ENCODE results near the gene ATXN1.
"Not testable (repeated sequence)": the region's sequence is repeated elsewhere in the genome, so short reads cannot be mapped to it uniquely, and the experiment has no call there.

The ATXN1 gene

DNA sequence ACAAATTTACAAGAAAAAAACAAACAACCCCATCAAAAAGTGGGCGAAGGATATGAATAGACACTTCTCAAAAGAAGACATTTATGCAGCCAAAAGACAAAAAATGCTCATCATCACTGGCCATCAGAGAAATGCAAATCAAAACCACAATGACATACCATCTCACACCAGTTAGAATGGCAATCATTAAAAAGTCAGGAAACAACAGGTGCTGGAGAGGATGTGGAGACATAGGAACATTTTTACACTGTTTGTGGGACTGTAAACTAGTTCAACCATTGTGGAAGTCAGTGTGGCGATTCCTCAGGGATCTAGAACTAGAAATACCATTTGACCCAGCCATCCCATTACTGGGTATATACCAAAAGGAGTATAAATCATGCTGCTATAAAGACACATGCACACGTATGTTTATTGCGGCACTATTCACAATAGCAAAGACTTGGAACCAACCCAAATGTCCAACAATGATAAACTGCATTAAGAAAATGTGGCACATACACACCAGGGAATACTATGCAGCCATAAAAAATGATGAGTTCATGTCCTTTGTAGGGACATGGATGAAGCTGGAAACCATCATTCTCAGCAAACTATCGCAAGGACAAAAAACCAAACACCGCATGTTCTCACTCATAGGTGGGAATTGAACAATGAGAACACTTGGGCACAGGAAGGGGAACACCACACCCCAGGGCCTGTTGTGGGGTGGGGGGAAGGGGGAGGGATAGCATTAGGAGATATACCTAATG is 58.5 kb downstream of the ATXN1 start:
- H3K27ac ChIP-seq (ENCODE audit: low read depth, low read length); H3K4me3 ChIP-seq (ENCODE audit: low read length); H3K27me3 ChIP-seq (ENCODE audit: control insufficient read depth, insufficient read depth, low read length); H3K9ac ChIP-seq (ENCODE audit: low read length); H3K36me3 ChIP-seq (ENCODE audit: control insufficient read depth, insufficient read depth, low read length): not testable (repeated sequence)
- H3K4me1 ChIP-seq (ENCODE audit: control insufficient read depth, insufficient read depth, low read length): peaks cover 33% of the 10 kb centered on the region

DNA sequence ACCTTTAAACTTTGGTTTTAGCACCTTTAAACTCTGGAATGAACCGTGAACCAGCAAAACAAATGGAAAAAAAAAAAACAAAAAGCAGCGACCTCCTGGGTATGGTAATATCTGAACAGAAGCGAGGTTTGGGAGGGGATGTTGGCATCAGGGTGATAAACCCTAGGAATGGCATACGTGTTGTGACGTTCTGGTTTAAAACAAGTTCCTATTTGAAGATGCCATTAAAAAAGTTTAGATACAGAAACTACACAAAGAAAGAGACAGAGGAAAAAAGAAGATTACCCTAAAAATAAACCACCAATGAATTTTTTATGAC is 60.4 kb downstream of the ATXN1 start:
- H3K9ac ChIP-seq (ENCODE audit: low read length): no peak overlapping the region
- H3K27me3 ChIP-seq (ENCODE audit: control insufficient read depth, insufficient read depth, low read length): no peaks in the 10 kb centered on the region
- H3K27ac ChIP-seq (ENCODE audit: low read depth, low read length): peak overlapping the region; percentile 64
- peak overlapping the region; percentile 58 for H3K4me3 ChIP-seq (ENCODE audit: low read length)
- peaks cover 35% of the 10 kb centered on the region for H3K4me1 ChIP-seq (ENCODE audit: control insufficient read depth, insufficient read depth, low read length)
- H3K36me3 ChIP-seq (ENCODE audit: control insufficient read depth, insufficient read depth, low read length): no peaks in the 10 kb centered on the region

DNA sequence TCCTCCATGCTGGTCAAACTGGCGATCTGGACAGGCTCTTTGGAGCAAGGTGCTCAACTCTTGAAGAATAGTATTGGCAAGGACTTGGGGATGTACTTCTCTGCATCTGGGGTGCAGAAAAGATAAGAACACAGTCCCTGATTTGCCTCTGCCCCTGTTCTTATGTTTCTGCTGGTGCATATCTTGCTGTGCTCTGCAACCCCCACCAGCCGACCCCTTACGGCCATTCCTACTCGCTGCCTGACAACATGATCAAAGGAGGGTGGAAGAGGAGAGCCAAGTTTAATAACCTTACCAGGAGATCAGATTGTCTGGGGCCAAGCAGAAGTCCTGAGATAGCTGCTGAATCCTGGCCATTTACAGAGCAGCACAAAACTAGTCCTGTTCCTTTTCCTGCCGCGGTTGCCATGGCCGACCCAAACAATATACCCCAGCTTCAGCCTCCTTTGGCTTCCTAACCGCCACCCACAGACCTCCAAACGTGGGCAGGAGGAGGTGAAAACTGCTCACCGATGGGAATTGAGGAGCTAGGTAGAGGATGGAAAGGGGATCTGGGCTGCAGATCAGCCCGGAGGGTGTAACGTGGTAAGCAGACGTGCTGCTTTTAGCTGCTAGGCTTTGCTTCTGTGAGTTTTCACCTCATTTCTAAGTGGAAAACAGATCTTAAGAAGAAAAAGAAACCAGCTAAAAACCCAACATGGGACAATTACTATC is 60.9 kb downstream of the ATXN1 start:
- H3K36me3 ChIP-seq (ENCODE audit: control insufficient read depth, insufficient read depth, low read length): no peaks in the 10 kb centered on the region
- peak overlapping the region; percentile 64 for H3K27ac ChIP-seq (ENCODE audit: low read depth, low read length)
- peaks cover 33% of the 10 kb centered on the region for H3K4me1 ChIP-seq (ENCODE audit: control insufficient read depth, insufficient read depth, low read length)
- H3K4me3 ChIP-seq (ENCODE audit: low read length): peak overlapping the region; percentile 58
- H3K27me3 ChIP-seq (ENCODE audit: control insufficient read depth, insufficient read depth, low read length): no peaks in the 10 kb centered on the region
- H3K9ac ChIP-seq (ENCODE audit: low read length): no peak overlapping the region

- no peak overlapping the region for H3K9ac ChIP-seq (ENCODE audit: low read length)
- peak overlapping the region; percentile 43 for H3K27ac ChIP-seq (ENCODE audit: low read depth, low read length)
- no peak overlapping the region for H3K4me3 ChIP-seq (ENCODE audit: low read length)
- H3K27me3 ChIP-seq (ENCODE audit: control insufficient read depth, insufficient read depth, low read length): no peaks in the 10 kb centered on the region
- H3K4me1 ChIP-seq (ENCODE audit: control insufficient read depth, insufficient read depth, low read length): peaks cover 28% of the 10 kb centered on the region
- no peaks in the 10 kb centered on the region for H3K36me3 ChIP-seq (ENCODE audit: control insufficient read depth, insufficient read depth, low read length)
Observed at GRCh38 chr6:16698997-16699868, 62.0 kb downstream of the ATXN1 start.

GRCh38 chr6:16698162-16698533 is 63.1 kb downstream of the ATXN1 start:
- H3K27ac ChIP-seq (ENCODE audit: low read depth, low read length): peak overlapping the region; percentile 21
- peaks cover 28% of the 10 kb centered on the region for H3K4me1 ChIP-seq (ENCODE audit: control insufficient read depth, insufficient read depth, low read length)
- H3K9ac ChIP-seq (ENCODE audit: low read length): no peak overlapping the region
- no peaks in the 10 kb centered on the region for H3K36me3 ChIP-seq (ENCODE audit: control insufficient read depth, insufficient read depth, low read length)
- H3K27me3 ChIP-seq (ENCODE audit: control insufficient read depth, insufficient read depth, low read length): no peaks in the 10 kb centered on the region
- H3K4me3 ChIP-seq (ENCODE audit: low read length): peak overlapping the region; percentile 31

DNA sequence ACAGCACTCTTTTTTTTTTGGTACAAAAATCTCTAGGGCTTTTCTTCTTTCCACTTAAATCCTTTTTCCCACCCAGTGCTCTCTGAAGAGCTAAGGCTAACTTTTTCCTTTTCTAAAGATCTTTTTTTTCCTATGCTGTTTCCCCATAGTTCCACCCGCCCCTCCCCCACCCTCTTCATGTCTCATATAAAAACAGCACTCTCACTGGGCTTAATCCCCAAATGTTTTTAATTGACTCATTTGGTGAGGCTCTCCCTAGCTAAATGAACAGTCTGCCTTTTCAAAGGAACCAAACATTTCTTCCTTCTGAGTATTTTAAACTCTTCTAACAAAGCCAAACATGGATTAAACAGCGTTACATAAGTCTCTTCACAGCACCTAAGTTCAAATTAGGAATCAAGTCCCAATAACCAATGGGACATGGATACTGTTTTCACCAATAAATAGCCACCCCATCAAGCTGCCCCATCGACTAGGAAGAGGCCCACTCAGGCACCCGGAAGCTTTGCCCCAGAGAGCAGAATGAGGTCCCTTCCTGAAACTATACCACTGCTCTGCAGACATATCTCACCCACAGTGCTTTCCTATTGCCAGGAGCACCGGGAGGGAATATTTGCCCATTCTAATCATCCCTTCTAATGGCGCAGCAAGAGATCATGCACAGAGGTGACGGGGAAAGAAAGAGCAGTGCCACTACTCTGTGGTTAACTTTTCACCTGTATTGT is 63.7 kb downstream of the ATXN1 start:
- H3K27ac ChIP-seq (ENCODE audit: low read depth, low read length): peak overlapping the region; percentile 21
- no peaks in the 10 kb centered on the region for H3K27me3 ChIP-seq (ENCODE audit: control insufficient read depth, insufficient read depth, low read length)
- H3K9ac ChIP-seq (ENCODE audit: low read length): no peak overlapping the region
- peak overlapping the region; percentile 31 for H3K4me3 ChIP-seq (ENCODE audit: low read length)
- no peaks in the 10 kb centered on the region for H3K36me3 ChIP-seq (ENCODE audit: control insufficient read depth, insufficient read depth, low read length)
- H3K4me1 ChIP-seq (ENCODE audit: control insufficient read depth, insufficient read depth, low read length): peaks cover 28% of the 10 kb centered on the region

DNA sequence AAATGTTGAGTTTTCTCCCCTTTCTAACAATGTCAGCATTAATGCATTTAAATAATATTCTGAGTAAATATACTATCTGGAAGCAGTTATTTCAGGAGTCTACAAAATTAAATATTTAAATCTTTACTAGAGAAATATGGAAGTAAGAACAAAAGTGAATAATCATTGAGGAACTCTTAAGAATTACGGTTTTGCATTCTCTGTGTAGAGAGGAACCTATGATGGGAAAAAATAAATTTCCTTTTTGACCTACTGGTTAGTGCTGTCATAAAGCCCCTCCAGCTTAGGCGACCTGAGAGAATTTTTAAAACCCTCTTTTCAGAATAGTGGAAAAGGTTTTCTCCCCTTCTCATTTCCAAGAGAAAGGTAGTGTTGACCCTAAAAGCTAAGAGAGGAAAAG is 64.8 kb downstream of the ATXN1 start:
- H3K9ac ChIP-seq (ENCODE audit: low read length): no peak overlapping the region
- H3K27me3 ChIP-seq (ENCODE audit: control insufficient read depth, insufficient read depth, low read length): no peaks in the 10 kb centered on the region
- H3K4me1 ChIP-seq (ENCODE audit: control insufficient read depth, insufficient read depth, low read length): peaks cover 28% of the 10 kb centered on the region
- no peak overlapping the region for H3K27ac ChIP-seq (ENCODE audit: low read depth, low read length)
- no peak overlapping the region for H3K4me3 ChIP-seq (ENCODE audit: low read length)
- H3K36me3 ChIP-seq (ENCODE audit: control insufficient read depth, insufficient read depth, low read length): no peaks in the 10 kb centered on the region

DNA sequence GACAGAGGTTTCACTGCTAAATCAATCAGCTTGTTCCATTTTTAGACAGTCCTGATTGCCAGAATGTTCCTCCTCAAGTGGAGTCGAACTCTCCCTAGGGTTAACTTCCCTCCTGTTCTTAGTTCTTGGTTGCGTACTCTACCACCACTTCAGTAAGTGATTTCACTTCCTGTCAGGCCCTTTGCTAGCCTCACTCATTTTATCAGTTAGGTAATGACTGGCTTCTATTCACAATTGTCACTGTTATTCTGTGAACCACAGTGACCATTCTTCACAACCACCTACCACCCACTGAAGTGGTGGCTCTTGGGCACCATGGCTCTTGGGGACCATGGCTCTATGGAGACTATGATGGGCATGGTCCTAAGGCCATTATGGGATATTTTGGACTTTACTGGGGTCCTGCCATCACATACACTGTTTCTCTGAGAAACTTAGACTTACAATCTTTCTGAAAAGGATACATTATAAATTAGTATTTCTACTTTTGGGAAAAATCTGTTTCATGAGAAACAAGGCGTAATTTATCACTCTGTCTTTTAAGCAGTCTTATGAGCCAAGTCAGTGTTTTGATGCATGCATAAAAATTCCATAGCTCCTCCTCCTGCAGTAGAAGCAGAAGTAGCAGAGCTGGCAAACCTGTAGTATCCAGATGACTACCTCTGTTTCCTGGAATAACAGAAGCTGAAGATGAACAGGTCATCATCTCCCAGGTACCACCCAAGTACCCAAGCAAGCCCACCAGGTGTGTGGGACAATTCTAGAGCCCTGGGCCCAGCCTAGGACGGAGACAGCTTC is 66.3 kb downstream of the ATXN1 start:
- no peak overlapping the region for H3K4me3 ChIP-seq (ENCODE audit: low read length)
- H3K27me3 ChIP-seq (ENCODE audit: control insufficient read depth, insufficient read depth, low read length): no peaks in the 10 kb centered on the region
- no peak overlapping the region for H3K9ac ChIP-seq (ENCODE audit: low read length)
- no peak overlapping the region for H3K27ac ChIP-seq (ENCODE audit: low read depth, low read length)
- peaks cover 22% of the 10 kb centered on the region for H3K4me1 ChIP-seq (ENCODE audit: control insufficient read depth, insufficient read depth, low read length)
- H3K36me3 ChIP-seq (ENCODE audit: control insufficient read depth, insufficient read depth, low read length): no peaks in the 10 kb centered on the region

DNA sequence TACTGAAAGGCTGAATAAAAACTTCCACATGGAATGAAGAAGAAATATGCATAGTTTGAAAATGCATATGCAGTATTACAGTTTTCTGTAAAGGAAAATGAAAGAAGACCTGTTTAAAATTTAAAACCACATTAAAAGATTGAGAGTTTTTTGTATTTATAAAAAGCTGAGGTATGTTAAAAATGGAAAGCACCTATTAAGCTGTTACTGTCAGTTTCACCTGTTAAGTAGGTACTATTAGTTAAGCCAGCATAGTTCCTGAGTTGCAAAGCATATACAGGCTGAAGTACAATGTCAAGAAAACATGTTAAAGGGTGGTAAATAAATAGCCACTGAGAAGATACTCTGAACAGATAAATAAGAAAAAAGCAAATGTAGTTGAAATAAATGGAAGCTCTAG is 69.9 kb downstream of the ATXN1 start:
- Histone ChIP-seq H3K27me3 (ENCODE audit: control insufficient read depth, insufficient read depth, low read length) (no peaks in the 10 kb centered on the region), H3K4me1 (ENCODE audit: control insufficient read depth, insufficient read depth, low read length) (peaks cover 5% of the 10 kb centered on the region), H3K9ac (ENCODE audit: low read length) (no peak overlapping the region), H3K4me3 (ENCODE audit: low read length) (no peak overlapping the region), H3K36me3 (ENCODE audit: control insufficient read depth, insufficient read depth, low read length) (no peaks in the 10 kb centered on the region), H3K27ac (ENCODE audit: low read depth, low read length) (no peak overlapping the region)

DNA sequence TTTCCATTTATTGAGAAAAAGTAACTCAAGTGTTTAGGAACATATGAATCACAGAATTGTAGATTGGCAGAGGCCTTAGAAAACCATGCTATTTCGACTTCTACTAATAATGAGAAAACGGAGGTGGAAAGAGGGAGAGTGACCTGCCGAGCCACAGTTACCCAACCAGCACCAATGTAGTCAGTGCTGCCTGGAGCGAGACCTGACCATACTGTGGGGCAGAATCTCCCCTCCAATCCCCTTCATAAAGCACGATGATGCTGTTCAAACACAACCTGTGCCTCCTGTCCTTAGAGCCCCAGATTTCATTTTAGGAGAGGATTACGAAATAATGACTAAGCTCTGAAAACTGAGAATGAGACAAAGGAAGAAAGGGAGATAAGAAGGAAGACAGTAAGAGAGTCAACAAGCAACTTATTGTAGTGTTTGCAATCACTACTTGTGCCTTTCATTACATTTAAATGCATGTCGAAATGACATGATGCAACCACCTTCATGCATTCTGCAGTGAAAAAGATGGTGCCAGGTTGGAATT is 70.6 kb downstream of the ATXN1 start:
- H3K4me1 ChIP-seq (ENCODE audit: control insufficient read depth, insufficient read depth, low read length): peaks cover 5% of the 10 kb centered on the region
- no peak overlapping the region for H3K27ac ChIP-seq (ENCODE audit: low read depth, low read length)
- no peaks in the 10 kb centered on the region for H3K27me3 ChIP-seq (ENCODE audit: control insufficient read depth, insufficient read depth, low read length)
- no peaks in the 10 kb centered on the region for H3K36me3 ChIP-seq (ENCODE audit: control insufficient read depth, insufficient read depth, low read length)
- H3K4me3 ChIP-seq (ENCODE audit: low read length): no peak overlapping the region
- H3K9ac ChIP-seq (ENCODE audit: low read length): no peak overlapping the region

DNA sequence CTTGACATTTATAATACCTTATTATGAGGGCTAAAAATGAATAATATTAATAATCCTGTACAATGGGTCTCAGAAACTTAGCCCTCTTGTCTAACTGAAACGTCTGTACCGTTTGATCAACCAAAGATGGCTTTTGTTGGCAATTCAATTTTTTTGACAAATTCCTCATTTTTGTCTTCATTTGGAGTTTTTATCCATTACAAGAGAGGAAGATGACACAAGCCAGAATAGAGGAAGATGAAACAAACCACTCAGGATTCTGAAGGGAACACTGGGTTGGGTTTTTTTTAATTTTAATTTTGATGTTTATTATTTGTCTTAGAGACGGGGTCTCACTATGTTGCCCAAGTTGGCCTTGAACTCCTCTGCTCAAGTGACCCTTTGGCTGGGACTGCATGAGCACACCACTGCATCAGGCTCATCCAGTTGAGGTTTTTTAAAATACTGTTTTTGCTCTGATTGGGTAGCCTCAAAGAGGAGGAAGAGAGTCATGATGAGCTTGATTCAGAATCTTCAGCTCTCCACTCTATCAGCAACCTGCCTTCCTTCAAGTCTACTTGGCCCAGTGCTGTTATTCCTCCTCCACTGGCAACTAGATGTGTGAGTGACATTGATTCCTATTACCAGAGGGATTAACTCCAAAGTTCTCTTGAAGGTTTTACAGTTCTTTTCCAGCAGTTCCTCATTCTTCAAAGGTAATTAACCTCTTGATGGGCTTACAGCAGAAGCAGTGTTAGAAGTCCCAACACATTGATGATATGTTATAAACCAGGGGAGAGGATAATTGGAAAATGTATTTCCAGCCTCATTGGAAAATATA is 71.3 kb downstream of the ATXN1 start:
- no peaks in the 10 kb centered on the region for H3K27me3 ChIP-seq (ENCODE audit: control insufficient read depth, insufficient read depth, low read length)
- H3K27ac ChIP-seq (ENCODE audit: low read depth, low read length): no peak overlapping the region
- no peak overlapping the region for H3K9ac ChIP-seq (ENCODE audit: low read length)
- H3K36me3 ChIP-seq (ENCODE audit: control insufficient read depth, insufficient read depth, low read length): no peaks in the 10 kb centered on the region
- peaks cover 1% of the 10 kb centered on the region for H3K4me1 ChIP-seq (ENCODE audit: control insufficient read depth, insufficient read depth, low read length)
- H3K4me3 ChIP-seq (ENCODE audit: low read length): no peak overlapping the region
